ENCODE results near the gene WWOX. TPM values are rescaled to one million over a fixed set of nuclear protein-coding genes. Genes with fewer than 3 reads are reported as not detected.

WWOX gene
- total and polyA plus RNA-seq, 2 donors (not counting 3 experiments of a cell fraction or from before 2014, with no cell fraction given) = 6.2 to 12.5 TPM

GRCh38 chr16:78494105-78494504 is 394.7 kb downstream of the WWOX start:
- dilution Hi-C loops (cut with MboI; ENCODE audit: extremely low pct_ligation_motif_present, low sequenced_read_pairs) (no loop called here), intact Hi-C loops (cut with micrococcal nuclease) (no loop called here)
- Histone ChIP-seq H3K4me3 (replicated peaks in 1 of 3; ENCODE audit: insufficient read depth in 1 of 3, low read depth in 1 of 3, low read length in 3 of 3) (no peak overlapping the region), H3K36me3 (ENCODE audit: control insufficient read depth in 2 of 2, extremely low read depth in 1 of 2, insufficient read depth in 2 of 2, low read length in 2 of 2) (no peaks in the 10 kb centered on the region), H3K4me1 (ENCODE audit: control insufficient read depth, extremely low read depth, insufficient read depth, low read length) (no peaks in the 10 kb centered on the region), H3K9me1 (replicated peaks; ENCODE audit: control insufficient read depth, extremely low read depth, insufficient read depth, low read length) (no peaks in the 10 kb centered on the region), H3K27me3 (ENCODE audit: control insufficient read depth in 2 of 2, insufficient read depth in 2 of 2, low read length in 2 of 2) (no peaks in the 10 kb centered on the region), H3K27ac (ENCODE audit: insufficient read depth, low read depth, low read length) (no peak overlapping the region), H3K9ac (replicated peaks; ENCODE audit: extremely low read depth, insufficient read depth, low read length) (no peak overlapping the region), H4K20me1 (replicated peaks; ENCODE audit: control insufficient read depth, extremely low read depth, insufficient read depth, low read length) (no peaks in the 10 kb centered on the region), H3K4me2 (ENCODE audit: insufficient read depth, low read length) (no peak overlapping the region), H2AFZ (ENCODE audit: low read depth, low read length) (no peak overlapping the region), H3K9me3 (replicated peaks; ENCODE audit: control insufficient read depth, insufficient read depth, low read length) (no peaks in the 10 kb centered on the region), H3K79me2 (ENCODE audit: control insufficient read depth, insufficient read depth, low read length) (no peaks in the 10 kb centered on the region)
- BruUV-seq (replicated peaks) = no TSS peak
- no peak for FAIRE-seq
- CTCF ChIA-PET = no interaction called here
- TF ChIP-seq MAX (IDR thresholded peaks at IDR 0.05; ENCODE audit: insufficient read depth, insufficient read length) = no peak
- TF ChIP-seq, protein P1, sequence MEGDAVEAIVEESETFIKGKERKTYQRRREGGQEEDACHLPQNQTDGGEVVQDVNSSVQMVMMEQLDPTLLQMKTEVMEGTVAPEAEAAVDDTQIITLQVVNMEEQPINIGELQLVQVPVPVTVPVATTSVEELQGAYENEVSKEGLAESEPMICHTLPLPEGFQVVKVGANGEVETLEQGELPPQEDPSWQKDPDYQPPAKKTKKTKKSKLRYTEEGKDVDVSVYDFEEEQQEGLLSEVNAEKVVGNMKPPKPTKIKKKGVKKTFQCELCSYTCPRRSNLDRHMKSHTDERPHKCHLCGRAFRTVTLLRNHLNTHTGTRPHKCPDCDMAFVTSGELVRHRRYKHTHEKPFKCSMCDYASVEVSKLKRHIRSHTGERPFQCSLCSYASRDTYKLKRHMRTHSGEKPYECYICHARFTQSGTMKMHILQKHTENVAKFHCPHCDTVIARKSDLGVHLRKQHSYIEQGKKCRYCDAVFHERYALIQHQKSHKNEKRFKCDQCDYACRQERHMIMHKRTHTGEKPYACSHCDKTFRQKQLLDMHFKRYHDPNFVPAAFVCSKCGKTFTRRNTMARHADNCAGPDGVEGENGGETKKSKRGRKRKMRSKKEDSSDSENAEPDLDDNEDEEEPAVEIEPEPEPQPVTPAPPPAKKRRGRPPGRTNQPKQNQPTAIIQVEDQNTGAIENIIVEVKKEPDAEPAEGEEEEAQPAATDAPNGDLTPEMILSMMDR (IDR thresholded peaks at IDR 0.05; ENCODE audit: extremely low read depth in 1 of 2, insufficient read depth in 1 of 2, low read depth in 1 of 2, low read length in 2 of 2) = no peak
- no peak for DNase-seq (ENCODE audit: low read depth, low spot score)
- POLR2A ChIA-PET = no interaction called here

DNA sequence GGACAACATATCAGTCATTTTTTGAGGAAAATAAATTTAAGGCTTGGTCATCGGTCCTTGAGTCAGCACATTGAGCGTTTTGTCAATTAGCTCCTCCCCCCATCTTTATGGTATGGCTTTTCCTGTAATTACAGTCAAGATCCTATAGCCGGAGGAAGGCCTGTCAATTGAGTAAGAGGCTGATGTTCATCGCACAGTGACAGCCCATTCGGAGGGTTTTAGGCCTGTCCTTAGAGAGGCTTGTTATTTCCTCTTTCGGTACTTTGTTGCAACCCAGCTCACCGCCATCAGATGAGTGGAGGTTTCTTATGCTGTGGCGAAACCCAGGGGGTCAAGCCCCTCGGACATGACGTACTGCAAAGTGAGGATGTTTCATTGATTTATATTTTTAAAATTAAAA is 395.2 kb downstream of the WWOX start:
- no peak for TF ChIP-seq MAX (IDR thresholded peaks at IDR 0.05; ENCODE audit: insufficient read depth, insufficient read length)
- TF ChIP-seq POLR2A (IDR thresholded peaks at IDR 0.05; ENCODE audit: low read depth, low read length) = no peak
- TF ChIP-seq MYC (IDR thresholded peaks at IDR 0.05; ENCODE audit: low read depth, low read length) = no peak
- TF ChIP-seq EZH2 (IDR thresholded peaks at IDR 0.05; ENCODE audit: borderline replicate concordance, low read depth, low read length, severe bottlenecking) = no peak
- TF ChIP-seq JUN (IDR thresholded peaks at IDR 0.05; ENCODE audit: borderline replicate concordance, insufficient read depth, insufficient read length, low read depth) = no peak
- no peak for TF ChIP-seq POLR2AphosphoS5 (IDR thresholded peaks at IDR 0.05; ENCODE audit: insufficient read depth, low read depth, low read length)
- TF ChIP-seq, protein P1 (IDR thresholded peaks at IDR 0.05; ENCODE audit: extremely low read depth in 1 of 2, insufficient read depth in 1 of 2, low read depth in 1 of 2, low read length in 2 of 2) = no peak
- TF ChIP-seq FOS (IDR thresholded peaks at IDR 0.05; ENCODE audit: borderline replicate concordance, insufficient read depth, low read length) = no peak
- no peak for TF ChIP-seq GATA2 (IDR thresholded peaks at IDR 0.05; ENCODE audit: insufficient read depth, insufficient read length, low read depth, low read length)
- Histone ChIP-seq H3K9me1 (replicated peaks; ENCODE audit: control insufficient read depth, extremely low read depth, insufficient read depth, low read length) (no peaks in the 10 kb centered on the region), H3K4me1 (ENCODE audit: control insufficient read depth, extremely low read depth, insufficient read depth, low read length) (no peaks in the 10 kb centered on the region), H3K27me3 (ENCODE audit: control insufficient read depth in 2 of 2, insufficient read depth in 2 of 2, low read length in 2 of 2) (no peaks in the 10 kb centered on the region), H3K9me3 (replicated peaks; ENCODE audit: control insufficient read depth, insufficient read depth, low read length) (no peaks in the 10 kb centered on the region), H3K36me3 (ENCODE audit: control insufficient read depth in 2 of 2, extremely low read depth in 1 of 2, insufficient read depth in 2 of 2, low read length in 2 of 2) (no peaks in the 10 kb centered on the region), H3K4me3 (replicated peaks in 1 of 3; ENCODE audit: insufficient read depth in 1 of 3, low read depth in 1 of 3, low read length in 3 of 3) (no peak overlapping the region), H3K79me2 (ENCODE audit: control insufficient read depth, insufficient read depth, low read length) (no peaks in the 10 kb centered on the region), H2AFZ (ENCODE audit: low read depth, low read length) (no peak overlapping the region), H4K20me1 (replicated peaks; ENCODE audit: control insufficient read depth, extremely low read depth, insufficient read depth, low read length) (no peaks in the 10 kb centered on the region), H3K9ac (replicated peaks; ENCODE audit: extremely low read depth, insufficient read depth, low read length) (no peak overlapping the region), H3K27ac (ENCODE audit: insufficient read depth, low read depth, low read length) (no peak overlapping the region), H3K4me2 (ENCODE audit: insufficient read depth, low read length) (no peak overlapping the region)
- DNase-seq (ENCODE audit: low read depth, low spot score) = no peak
- POLR2A ChIA-PET = no interaction called here
- FAIRE-seq = no peak
- dilution Hi-C loops (cut with MboI; ENCODE audit: extremely low pct_ligation_motif_present, low sequenced_read_pairs) = no loop called here
- intact Hi-C loops (cut with micrococcal nuclease) = no loop called here
- no TSS peak for BruUV-seq (replicated peaks)
- CTCF ChIA-PET = no interaction called here
